ENCODE measurements around the gene BRICD5. TPM values are rescaled to one million over a fixed set of nuclear protein-coding genes. Genes with fewer than 3 reads are reported as not detected.

The BRICD5 gene
- total RNA-seq, 1 experiment from 2014 or later: 18.6 TPM

GRCh38 chr16:2257726-2258125 is 47.1 kb upstream of the BRICD5 start:
- CTCF ChIA-PET: no interaction called here

GRCh38 chr16:2256531-2257140 is 46.0 kb upstream of the BRICD5 start:
- ChIA-PET CTCF (interaction anchor here (0.6 kb wide), 1 partner anchor 535 kb away, joined by 5 read pairs; no protein-coding TSS in a partner anchor), POLR2A (ENCODE audit: low non-redundant PET) (no interaction called here)
- no peaks in the 10 kb centered on the region for H3K27me3 ChIP-seq (replicated peaks; ENCODE audit: insufficient read depth, low read depth, low read length, poor library complexity)
- H3K4me1 ChIP-seq (ENCODE audit: insufficient read depth, low read length, poor library complexity, severe bottlenecking): peaks cover 5% of the 10 kb centered on the region
- H3K36me3 ChIP-seq (ENCODE audit: insufficient read depth, low read length, poor library complexity, severe bottlenecking): peaks cover 88% of the 10 kb centered on the region
- H3K27ac ChIP-seq (ENCODE audit: low read depth, low read length, poor library complexity, severe bottlenecking): no peak overlapping the region
- no peak for DNase-seq (ENCODE audit: low spot score)
- TF ChIP-seq EZH2 (IDR thresholded peaks at IDR 0.05; ENCODE audit: borderline replicate concordance, low read depth, low read length, poor library complexity, severe bottlenecking) (no peak), CTCF (conservative IDR thresholded peaks at IDR 0.05; ENCODE audit: low read depth, low read length) (no peak)
- no peak overlapping the region for H3K4me3 ChIP-seq (ENCODE audit: low read depth, low read length, poor library complexity, severe bottlenecking)
- H3K9me3 ChIP-seq (ENCODE audit: low read depth, low read length, poor library complexity, severe bottlenecking): no peaks in the 10 kb centered on the region
- BruUV-seq (replicated peaks): no TSS peak
- intact Hi-C loops (cut with micrococcal nuclease; ENCODE audit: unreplicated experiment): no loop called here

More at GRCh38 chr16:2257726-2258125, 47.1 kb upstream of the BRICD5 start:
- TF ChIP-seq EZH2 (IDR thresholded peaks at IDR 0.05; ENCODE audit: borderline replicate concordance, low read depth, low read length, poor library complexity, severe bottlenecking): no peak
- TF ChIP-seq CTCF (conservative IDR thresholded peaks at IDR 0.05; ENCODE audit: low read depth, low read length): no peak
- H3K36me3 ChIP-seq (ENCODE audit: insufficient read depth, low read length, poor library complexity, severe bottlenecking): peaks cover 93% of the 10 kb centered on the region
- no peak overlapping the region for H3K27ac ChIP-seq (ENCODE audit: low read depth, low read length, poor library complexity, severe bottlenecking)
- no peak overlapping the region for H3K4me3 ChIP-seq (ENCODE audit: low read depth, low read length, poor library complexity, severe bottlenecking)
- no peaks in the 10 kb centered on the region for H3K4me1 ChIP-seq (ENCODE audit: insufficient read depth, low read length, poor library complexity, severe bottlenecking)
- no TSS peak for BruUV-seq (replicated peaks)
- H3K27me3 ChIP-seq (replicated peaks; ENCODE audit: insufficient read depth, low read depth, low read length, poor library complexity): no peaks in the 10 kb centered on the region
- intact Hi-C loops (cut with micrococcal nuclease; ENCODE audit: unreplicated experiment): no loop called here
- DNase-seq (ENCODE audit: low spot score): no peak
- no peaks in the 10 kb centered on the region for H3K9me3 ChIP-seq (ENCODE audit: low read depth, low read length, poor library complexity, severe bottlenecking)
- POLR2A ChIA-PET (ENCODE audit: low non-redundant PET): no interaction called here

GRCh38 chr16:2253293-2253692 is 42.6 kb upstream of the BRICD5 start:
- intact Hi-C loops (cut with micrococcal nuclease; ENCODE audit: unreplicated experiment): no loop called here
- no peaks in the 10 kb centered on the region for H3K27me3 ChIP-seq (replicated peaks; ENCODE audit: insufficient read depth, low read depth, low read length, poor library complexity)
- BruUV-seq (replicated peaks): TSS peak; percentile 23
- H3K4me3 ChIP-seq (ENCODE audit: low read depth, low read length, poor library complexity, severe bottlenecking): no peak overlapping the region
- H3K27ac ChIP-seq (ENCODE audit: low read depth, low read length, poor library complexity, severe bottlenecking): no peak overlapping the region
- peaks cover 55% of the 10 kb centered on the region for H3K36me3 ChIP-seq (ENCODE audit: insufficient read depth, low read length, poor library complexity, severe bottlenecking)
- TF ChIP-seq EZH2 (IDR thresholded peaks at IDR 0.05; ENCODE audit: borderline replicate concordance, low read depth, low read length, poor library complexity, severe bottlenecking): no peak
- no peak for TF ChIP-seq CTCF (conservative IDR thresholded peaks at IDR 0.05; ENCODE audit: low read depth, low read length)
- no peak for DNase-seq (ENCODE audit: low spot score)
- H3K4me1 ChIP-seq (ENCODE audit: insufficient read depth, low read length, poor library complexity, severe bottlenecking): peaks cover 18% of the 10 kb centered on the region
- CTCF ChIA-PET: no interaction called here
- POLR2A ChIA-PET (ENCODE audit: low non-redundant PET): interaction anchor here (0.6 kb wide), 1 partner anchor 190 kb away, joined by 3 read pairs; no protein-coding TSS in a partner anchor
- H3K9me3 ChIP-seq (ENCODE audit: low read depth, low read length, poor library complexity, severe bottlenecking): no peaks in the 10 kb centered on the region
